Measurements from ENCODE around the gene MGAT3.
A peak's percentile ranks its signal among the peaks of the same experiment; 100 is the strongest.

Gene MGAT3

GRCh38 chr22:39529487-39529851 lies 72.7 kb downstream of the MGAT3 start:
- peaks cover 65% of the 10 kb centered on the region for H3K79me2 ChIP-seq (ENCODE audit: insufficient read depth, low read length)
- peak overlapping the region; percentile 49 for H3K9ac ChIP-seq (ENCODE audit: low read depth, low read length)
- H3K36me3 ChIP-seq (ENCODE audit: insufficient read depth, low read length): peaks cover 55% of the 10 kb centered on the region
- peaks cover 52% of the 10 kb centered on the region for H4K20me1 ChIP-seq (ENCODE audit: insufficient read depth, low read length)
- TF ChIP-seq EZH2 (IDR thresholded peaks at IDR 0.05; ENCODE audit: borderline replicate concordance, low read depth, low read length, severe bottlenecking): no peak
- TF ChIP-seq, protein P1, sequence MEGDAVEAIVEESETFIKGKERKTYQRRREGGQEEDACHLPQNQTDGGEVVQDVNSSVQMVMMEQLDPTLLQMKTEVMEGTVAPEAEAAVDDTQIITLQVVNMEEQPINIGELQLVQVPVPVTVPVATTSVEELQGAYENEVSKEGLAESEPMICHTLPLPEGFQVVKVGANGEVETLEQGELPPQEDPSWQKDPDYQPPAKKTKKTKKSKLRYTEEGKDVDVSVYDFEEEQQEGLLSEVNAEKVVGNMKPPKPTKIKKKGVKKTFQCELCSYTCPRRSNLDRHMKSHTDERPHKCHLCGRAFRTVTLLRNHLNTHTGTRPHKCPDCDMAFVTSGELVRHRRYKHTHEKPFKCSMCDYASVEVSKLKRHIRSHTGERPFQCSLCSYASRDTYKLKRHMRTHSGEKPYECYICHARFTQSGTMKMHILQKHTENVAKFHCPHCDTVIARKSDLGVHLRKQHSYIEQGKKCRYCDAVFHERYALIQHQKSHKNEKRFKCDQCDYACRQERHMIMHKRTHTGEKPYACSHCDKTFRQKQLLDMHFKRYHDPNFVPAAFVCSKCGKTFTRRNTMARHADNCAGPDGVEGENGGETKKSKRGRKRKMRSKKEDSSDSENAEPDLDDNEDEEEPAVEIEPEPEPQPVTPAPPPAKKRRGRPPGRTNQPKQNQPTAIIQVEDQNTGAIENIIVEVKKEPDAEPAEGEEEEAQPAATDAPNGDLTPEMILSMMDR (IDR thresholded peaks at IDR 0.05; ENCODE audit: borderline replicate concordance, extremely low read depth, low read length, poor library complexity, severe bottlenecking): no peak
- DNase-seq (no peak), ATAC-seq (ENCODE audit: insufficient read depth, low read depth) (no peak)
- peak overlapping the region in 1 of 2 experiments; percentile 53; a peak in 2 of 4 replicates for H3K4me3 ChIP-seq (ENCODE audit: low read depth in 1 of 2, low read length in 2 of 2)
- no peak overlapping the region for H2AFZ ChIP-seq (ENCODE audit: low read depth, low read length)
- H3K9me3 ChIP-seq (ENCODE audit: insufficient read depth, low read length, severe bottlenecking): no peaks in the 10 kb centered on the region
- H3K27me3 ChIP-seq (ENCODE audit: insufficient read depth, low read length, poor library complexity): no peaks in the 10 kb centered on the region
- H3K4me2 ChIP-seq (ENCODE audit: insufficient read depth, low read length): peak overlapping the region; percentile 86
- H3K27ac ChIP-seq (ENCODE audit: low read length): peak overlapping the region; percentile 64
- peaks cover 66% of the 10 kb centered on the region for H3K4me1 ChIP-seq (ENCODE audit: insufficient read depth, low read length)

GRCh38 chr22:39530116-39530515 lies 73.3 kb downstream of the MGAT3 start:
- Histone ChIP-seq H3K36me3 (ENCODE audit: insufficient read depth, low read length) (peaks cover 50% of the 10 kb centered on the region), H3K27ac (ENCODE audit: low read length) (peak overlapping the region; percentile 64), H3K4me3 (ENCODE audit: low read depth in 1 of 2, low read length in 2 of 2) (no peak overlapping the region; a peak in 1 of 4 replicates), H2AFZ (ENCODE audit: low read depth, low read length) (no peak overlapping the region), H3K9me3 (ENCODE audit: insufficient read depth, low read length, severe bottlenecking) (no peaks in the 10 kb centered on the region), H3K4me2 (ENCODE audit: insufficient read depth, low read length) (peak overlapping the region; percentile 86), H3K4me1 (ENCODE audit: insufficient read depth, low read length) (peaks cover 69% of the 10 kb centered on the region), H4K20me1 (ENCODE audit: insufficient read depth, low read length) (peaks cover 46% of the 10 kb centered on the region), H3K79me2 (ENCODE audit: insufficient read depth, low read length) (peaks cover 59% of the 10 kb centered on the region), H3K9ac (ENCODE audit: low read depth, low read length) (no peak overlapping the region), H3K27me3 (ENCODE audit: insufficient read depth, low read length, poor library complexity) (no peaks in the 10 kb centered on the region)
- TF ChIP-seq, protein P1 (IDR thresholded peaks at IDR 0.05; ENCODE audit: borderline replicate concordance, extremely low read depth, low read length, poor library complexity, severe bottlenecking): no peak
- TF ChIP-seq EZH2 (IDR thresholded peaks at IDR 0.05; ENCODE audit: borderline replicate concordance, low read depth, low read length, severe bottlenecking): no peak
- ATAC-seq (ENCODE audit: insufficient read depth, low read depth): no peak
- DNase-seq: no peak

- peaks cover 72% of the 10 kb centered on the region for H3K4me1 ChIP-seq (ENCODE audit: insufficient read depth, low read length)
- ATAC-seq (ENCODE audit: insufficient read depth, low read depth): no peak
- no peaks in the 10 kb centered on the region for H3K9me3 ChIP-seq (ENCODE audit: insufficient read depth, low read length, severe bottlenecking)
- H3K36me3 ChIP-seq (ENCODE audit: insufficient read depth, low read length): peaks cover 46% of the 10 kb centered on the region
- no peak overlapping the region for H2AFZ ChIP-seq (ENCODE audit: low read depth, low read length)
- H3K27me3 ChIP-seq (ENCODE audit: insufficient read depth, low read length, poor library complexity): no peaks in the 10 kb centered on the region
- peaks cover 40% of the 10 kb centered on the region for H4K20me1 ChIP-seq (ENCODE audit: insufficient read depth, low read length)
- H3K4me3 ChIP-seq (ENCODE audit: low read depth in 1 of 2, low read length in 2 of 2): peak overlapping the region in 1 of 2 experiments; percentile 90; a peak in 2 of 4 replicates
- H3K79me2 ChIP-seq (ENCODE audit: insufficient read depth, low read length): peaks cover 53% of the 10 kb centered on the region
- H3K9ac ChIP-seq (ENCODE audit: low read depth, low read length): peak overlapping the region; percentile 90; the same call in 1 of the 2 replicates
- peak; percentile 43 for DNase-seq
- peak overlapping the region; percentile 86 for H3K4me2 ChIP-seq (ENCODE audit: insufficient read depth, low read length)
- no peak for TF ChIP-seq EZH2 (IDR thresholded peaks at IDR 0.05; ENCODE audit: borderline replicate concordance, low read depth, low read length, severe bottlenecking)
- TF ChIP-seq, protein P1 (IDR thresholded peaks at IDR 0.05; ENCODE audit: borderline replicate concordance, extremely low read depth, low read length, poor library complexity, severe bottlenecking): peak; percentile 46
- no peak overlapping the region for H3K27ac ChIP-seq (ENCODE audit: low read length)
Observed at GRCh38 chr22:39530692-39531331, 74.0 kb downstream of the MGAT3 start.

Data from DND-41 (cell line).